ENCODE measurements around the gene TLR8.

DNA sequence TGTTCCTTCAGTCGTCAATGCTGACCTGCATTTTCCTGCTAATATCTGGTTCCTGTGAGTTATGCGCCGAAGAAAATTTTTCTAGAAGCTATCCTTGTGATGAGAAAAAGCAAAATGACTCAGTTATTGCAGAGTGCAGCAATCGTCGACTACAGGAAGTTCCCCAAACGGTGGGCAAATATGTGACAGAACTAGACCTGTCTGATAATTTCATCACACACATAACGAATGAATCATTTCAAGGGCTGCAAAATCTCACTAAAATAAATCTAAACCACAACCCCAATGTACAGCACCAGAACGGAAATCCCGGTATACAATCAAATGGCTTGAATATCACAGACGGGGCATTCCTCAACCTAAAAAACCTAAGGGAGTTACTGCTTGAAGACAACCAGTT lies 12.6 kb downstream of the TLR8 start:
- TF ChIP-seq CTCF (conservative IDR thresholded peaks at IDR 0.05; ENCODE audit: low read depth in 2 of 2) = no peak
- no peak for TF ChIP-seq EZH2phosphoT487 (IDR thresholded peaks at IDR 0.05; ENCODE audit: unreplicated experiment)
- TF ChIP-seq CREB1 (CRISPR knock-in tag; IDR thresholded peaks at IDR 0.05; ENCODE audit: low read depth) = no peak
- TF ChIP-seq REST (IDR thresholded peaks at IDR 0.05; ENCODE audit: unreplicated experiment) = no peak
- TF ChIP-seq ZNF331 (CRISPR knock-in tag; IDR thresholded peaks at IDR 0.05; ENCODE audit: low read depth) = no peak
- no peak for TF ChIP-seq EZH2 (IDR thresholded peaks at IDR 0.05; ENCODE audit: low read depth, unreplicated experiment)

Data from GM23338 (cell line).